ENCODE measurements around the gene OMP.

OMP gene

GRCh38 chr11:77113382-77114088 lies 10.9 kb downstream of the OMP start:
- TF ChIP-seq CTCF (IDR thresholded peaks at IDR 0.05; ENCODE audit: low read depth, low read length): peak; percentile 72
- H3K4me3 ChIP-seq (ENCODE audit: low read depth, low read length): no peak overlapping the region

- H3K4me3 ChIP-seq (ENCODE audit: low read depth, low read length): no peak overlapping the region
- TF ChIP-seq CTCF (IDR thresholded peaks at IDR 0.05; ENCODE audit: low read depth, low read length): no peak
Observed at GRCh38 chr11:77114089-77114463, 11.4 kb downstream of the OMP start.

GRCh38 chr11:77115181-77115611 lies 12.6 kb downstream of the OMP start:
- peak; percentile 31; the same call in 1 of the 2 replicates for TF ChIP-seq CTCF (IDR thresholded peaks at IDR 0.05; ENCODE audit: low read depth, low read length)
- H3K4me3 ChIP-seq (ENCODE audit: low read depth, low read length): no peak overlapping the region

GRCh38 chr11:77115956-77116355 lies 13.3 kb downstream of the OMP start:
- no peak for TF ChIP-seq CTCF (IDR thresholded peaks at IDR 0.05; ENCODE audit: low read depth, low read length)

GRCh38 chr11:77117492-77117891 lies 14.9 kb downstream of the OMP start:
- TF ChIP-seq CTCF (IDR thresholded peaks at IDR 0.05; ENCODE audit: low read depth, low read length): no peak

More at GRCh38 chr11:77115956-77116355, 13.3 kb downstream of the OMP start:
- H3K4me3 ChIP-seq (ENCODE audit: low read depth, low read length): no peak overlapping the region

GRCh38 chr11:77118086-77118485 lies 15.4 kb downstream of the OMP start:
- TF ChIP-seq CTCF (IDR thresholded peaks at IDR 0.05; ENCODE audit: low read depth, low read length): no peak
- H3K4me3 ChIP-seq (ENCODE audit: low read depth, low read length): no peak overlapping the region

More at GRCh38 chr11:77117492-77117891, 14.9 kb downstream of the OMP start:
- no peak overlapping the region for H3K4me3 ChIP-seq (ENCODE audit: low read depth, low read length)

GRCh38 chr11:77118971-77119370 lies 16.3 kb downstream of the OMP start:
- no peak overlapping the region for H3K4me3 ChIP-seq (ENCODE audit: low read depth, low read length)
- TF ChIP-seq CTCF (IDR thresholded peaks at IDR 0.05; ENCODE audit: low read depth, low read length): no peak
